OCI-LY1 (cell line): Measurements from ENCODE around the gene TSGA10.

Experiments used
- CTCF ChIP-seq: fragments of 200-600 bp; sonication (generic), shearing (Covaris generic); IDR thresholded peaks from 2 replicates; pipeline ENCODE4 v1.5.1; 2017; ENCODE audit warnings: mild to moderate bottlenecking, antibody characterized with exemption, low read length, moderate library complexity, mixed read lengths
- EZH2 ChIP-seq: fragments of 200-600 bp; sonication (generic), shearing (Covaris generic); IDR thresholded peaks from 2 replicates; pipeline ENCODE4 v1.8.0; 2017; ENCODE audit warnings: borderline replicate concordance, mixed run types, mild to moderate bottlenecking, antibody characterized with exemption, low read length, moderate library complexity, mixed read lengths

- TF ChIP-seq CTCF (no peak), EZH2 (no peak)
These were observed 205.6 kb downstream of the TSGA10 start for GRCh38 chr2:98948956-98949739.
